Measurements from ENCODE around the gene ALLC.
"Not testable (repeated sequence)": the region's sequence is repeated elsewhere in the genome, so short reads cannot be mapped to it uniquely, and the experiment has no call there.

Gene ALLC

DNA sequence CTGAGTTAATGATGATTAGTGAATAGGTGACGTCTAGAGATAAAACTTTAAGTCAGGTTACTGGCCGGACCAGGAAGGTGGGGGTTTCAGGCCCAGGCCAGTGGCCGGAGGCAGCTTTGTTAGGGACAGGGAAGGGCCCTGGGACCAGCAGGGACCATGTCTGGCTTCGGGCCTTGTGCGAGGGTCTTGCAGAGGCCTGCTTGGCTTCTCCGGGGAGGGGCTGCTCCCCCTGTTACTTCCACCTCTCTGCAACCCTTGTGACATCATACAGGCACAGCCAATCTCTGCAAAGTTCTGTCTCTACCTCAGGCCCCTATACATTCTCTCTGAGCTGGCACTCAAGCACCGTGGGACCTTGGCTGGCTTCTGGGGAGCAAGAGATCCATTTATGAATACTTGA, at the start of gene ALLC:
Gene ALLC, plus strand, starts transcription at position 320 of the 400 bp plus-strand sequence. CDS start 12,958 bp downstream, outside the sequence.
- H3K79me2 ChIP-seq (ENCODE audit: low read length): no peaks in the 10 kb centered on the region
- TF ChIP-seq EZH2phosphoT487 (IDR thresholded peaks at IDR 0.05; ENCODE audit: low read depth) (no peak), CTCF (IDR thresholded peaks at IDR 0.05; ENCODE audit: low read depth, low read length) (no peak)
- H3K4me1 ChIP-seq (ENCODE audit: low read length): peaks cover 77% of the 10 kb centered on the region
- H3K27me3 ChIP-seq (ENCODE audit: low read depth, low read length): no peaks in the 10 kb centered on the region
- peak within 1 kb of the TSS; percentile 36 for H2AFZ ChIP-seq (ENCODE audit: low read depth, low read length)
- H3K4me3 ChIP-seq (ENCODE audit: low read length): no peak within 1 kb of the TSS
- no peaks in the 10 kb centered on the region for H3K36me3 ChIP-seq (replicated peaks; ENCODE audit: low read depth, low read length)
- peaks cover 4% of the 10 kb centered on the region; the same call in 1 of the 2 replicates for H3K9me3 ChIP-seq (ENCODE audit: insufficient read depth, low read length)
- peak within 1 kb of the TSS; percentile 98 for H3K27ac ChIP-seq (ENCODE audit: low read length)
- H3K4me2 ChIP-seq (ENCODE audit: low read length): peak within 1 kb of the TSS; percentile 58
- H4K20me1 ChIP-seq (ENCODE audit: insufficient read depth, low read length): no peaks in the 10 kb centered on the region
- peak within 1 kb of the TSS; percentile 76 for H3K9ac ChIP-seq (ENCODE audit: low read length)

DNA sequence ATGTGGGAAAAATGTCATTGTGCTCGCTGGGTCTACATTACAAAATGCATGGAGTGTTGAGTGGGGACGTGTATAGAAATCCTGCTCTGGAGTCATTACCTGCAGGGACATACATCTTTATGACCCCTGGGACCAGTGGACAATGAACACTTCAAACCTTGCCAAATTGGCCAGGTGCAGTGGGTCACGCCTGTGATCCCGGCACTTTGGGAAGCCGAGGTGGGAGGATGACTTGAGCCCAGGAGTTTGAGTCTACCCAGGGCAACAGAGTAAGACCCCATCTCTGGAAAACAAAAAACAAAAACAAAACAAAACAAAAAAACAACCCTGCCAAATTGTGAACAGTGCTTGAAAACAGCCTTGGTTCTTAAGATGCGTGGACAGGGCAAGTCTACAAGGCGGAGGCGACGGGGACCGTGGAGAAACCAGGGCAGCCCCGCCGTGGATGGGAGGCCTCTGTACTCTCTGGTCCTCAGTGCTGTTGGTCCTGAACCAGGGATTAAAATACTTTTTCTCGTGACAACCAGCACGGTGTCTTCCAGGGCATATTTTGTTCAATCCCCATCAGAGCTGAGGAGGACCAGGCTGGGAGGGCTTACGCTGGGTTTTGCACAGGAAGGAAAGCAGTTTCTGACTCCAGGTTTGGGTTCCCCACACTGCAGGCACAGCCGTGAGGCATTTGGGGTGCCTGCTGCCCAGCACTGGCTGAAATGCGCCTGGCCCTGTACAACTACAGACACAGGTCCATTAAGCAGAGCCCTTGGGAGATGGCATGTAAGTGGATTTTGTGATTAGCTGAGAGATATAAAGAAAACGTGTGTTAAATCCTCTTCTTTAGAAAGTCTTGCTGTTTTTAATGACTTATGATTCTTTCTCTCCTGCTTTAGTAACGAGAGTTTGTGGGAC, 49.4 kb upstream of the ALLC start:
- H3K27ac ChIP-seq (ENCODE audit: low read length): no peak overlapping the region
- H3K4me1 ChIP-seq (ENCODE audit: low read length): peaks cover 24% of the 10 kb centered on the region
- peak overlapping the region; percentile 51 for H3K4me2 ChIP-seq (ENCODE audit: low read length)

GRCh38 chr2:3609279-3609673, 48.7 kb upstream of the ALLC start:
- Histone ChIP-seq H3K4me2 (ENCODE audit: low read length) (peak overlapping the region; percentile 51), H2AFZ (ENCODE audit: low read depth, low read length) (peak overlapping the region; percentile 73), H3K4me1 (ENCODE audit: low read length) (peaks cover 24% of the 10 kb centered on the region)
- H3K27ac ChIP-seq (ENCODE audit: low read length); H4K20me1 ChIP-seq (ENCODE audit: insufficient read depth, low read length); H3K4me3 ChIP-seq (ENCODE audit: low read length); H3K27me3 ChIP-seq (ENCODE audit: low read depth, low read length); H3K79me2 ChIP-seq (ENCODE audit: low read length); H3K9me3 ChIP-seq (ENCODE audit: insufficient read depth, low read length); H3K36me3 ChIP-seq (replicated peaks; ENCODE audit: low read depth, low read length); H3K9ac ChIP-seq (ENCODE audit: low read length): not testable (repeated sequence)

More for the DNA sequence above, 49.4 kb upstream of the ALLC start:
- Histone ChIP-seq H3K9me3 (ENCODE audit: insufficient read depth, low read length) (no peaks in the 10 kb centered on the region), H3K27me3 (ENCODE audit: low read depth, low read length) (no peaks in the 10 kb centered on the region), H3K4me3 (ENCODE audit: low read length) (no peak overlapping the region), H3K9ac (ENCODE audit: low read length) (no peak overlapping the region; the same call in 1 of the 2 replicates), H3K36me3 (replicated peaks; ENCODE audit: low read depth, low read length) (no peaks in the 10 kb centered on the region), H3K79me2 (ENCODE audit: low read length) (no peaks in the 10 kb centered on the region), H2AFZ (ENCODE audit: low read depth, low read length) (peak overlapping the region; percentile 73), H4K20me1 (ENCODE audit: insufficient read depth, low read length) (no peaks in the 10 kb centered on the region)
- TF ChIP-seq CTCF (IDR thresholded peaks at IDR 0.05; ENCODE audit: low read depth, low read length): no peak
- no peak for TF ChIP-seq EZH2phosphoT487 (IDR thresholded peaks at IDR 0.05; ENCODE audit: low read depth)

GRCh38 chr2:3610415-3610814, 47.6 kb upstream of the ALLC start:
- no peak for TF ChIP-seq EZH2phosphoT487 (IDR thresholded peaks at IDR 0.05; ENCODE audit: low read depth)
- TF ChIP-seq CTCF (IDR thresholded peaks at IDR 0.05; ENCODE audit: low read depth, low read length): no peak

More at GRCh38 chr2:3610415-3610814, 47.6 kb upstream of the ALLC start:
- Histone ChIP-seq H3K27ac (ENCODE audit: low read length) (no peak overlapping the region), H2AFZ (ENCODE audit: low read depth, low read length) (no peak overlapping the region), H3K4me3 (ENCODE audit: low read length) (no peak overlapping the region), H3K79me2 (ENCODE audit: low read length) (no peaks in the 10 kb centered on the region), H3K4me1 (ENCODE audit: low read length) (peaks cover 16% of the 10 kb centered on the region), H3K4me2 (ENCODE audit: low read length) (no peak overlapping the region), H3K9ac (ENCODE audit: low read length) (no peak overlapping the region), H4K20me1 (ENCODE audit: insufficient read depth, low read length) (no peaks in the 10 kb centered on the region), H3K27me3 (ENCODE audit: low read depth, low read length) (no peaks in the 10 kb centered on the region), H3K36me3 (replicated peaks; ENCODE audit: low read depth, low read length) (no peaks in the 10 kb centered on the region), H3K9me3 (ENCODE audit: insufficient read depth, low read length) (no peaks in the 10 kb centered on the region; the same call in 1 of the 2 replicates)
